Fibroblast of lung (primary cell): ENCODE data around the gene ENTREP3. TPM values are rescaled to one million over a fixed set of nuclear protein-coding genes. Genes with fewer than 3 reads are reported as not detected.

Source experiments
- DNase-seq, 2 donors: peaks; one replicate each; pipeline versions ENCODE4 v3.0.0 to v3.0.0-alpha.2; 2010; ENCODE audit warnings: low read depth in 2 of 2
- H2AFZ ChIP-seq: 2 replicates; pipeline ENCODE4 v1.5.1; 2012; ENCODE audit warnings: low read length, control low read depth, inconsistent platforms
- H3K27ac ChIP-seq: 2 replicates; pipeline ENCODE4 v1.5.1; 2011; ENCODE audit warnings: low read length, control low read depth; ENCODE audit not compliant: insufficient read depth
- H3K27me3 ChIP-seq: 2 replicates; pipeline ENCODE4 v1.5.1; 2011; ENCODE audit warnings: mild to moderate bottlenecking, low read length; ENCODE audit not compliant: control insufficient read depth, insufficient read depth
- H3K36me3 ChIP-seq: 2 replicates; pipeline ENCODE4 v1.5.1; 2011; ENCODE audit warnings: low read length; ENCODE audit not compliant: control insufficient read depth, insufficient read depth
- H3K4me1 ChIP-seq: 2 replicates; pipeline ENCODE4 v1.5.1; 2011; ENCODE audit warnings: low read length; ENCODE audit not compliant: control insufficient read depth, insufficient read depth; ENCODE audit errors: extremely low read depth
- H3K4me2 ChIP-seq: 2 replicates; pipeline ENCODE4 v1.5.1; 2011; ENCODE audit warnings: low read length, control low read depth; ENCODE audit not compliant: insufficient read depth; ENCODE audit errors: extremely low read depth
- H3K4me3 ChIP-seq, 4 experiments: fragments of 200-600 bp in 1 of 4; sonication (generic) in 1 of 4; replicated peaks in 1 of 4; 2 replicates each; pipeline ENCODE4 v1.5.1; 2011 to 2016; ENCODE audit warnings: low read length in 4 of 4, low read depth in 3 of 4, mild to moderate bottlenecking in 3 of 4, control low read depth in 2 of 4, inconsistent platforms in 1 of 4, mixed read lengths in 1 of 4; ENCODE audit not compliant: insufficient read depth in 1 of 4; ENCODE audit errors: control extremely low read depth in 1 of 4
- H3K79me2 ChIP-seq: 2 replicates; pipeline ENCODE4 v1.5.1; 2012; ENCODE audit warnings: mild to moderate bottlenecking, low read length, inconsistent platforms; ENCODE audit not compliant: control insufficient read depth, insufficient read depth
- H3K9ac ChIP-seq: 2 replicates; pipeline ENCODE4 v1.5.1; 2011; ENCODE audit warnings: mild to moderate bottlenecking, low read length, control low read depth; ENCODE audit not compliant: insufficient read depth
- H3K9me3 ChIP-seq: 2 replicates; pipeline ENCODE4 v1.5.1; 2012; ENCODE audit warnings: low read depth, low read length; ENCODE audit not compliant: control insufficient read depth, insufficient read depth
- H4K20me1 ChIP-seq: 2 replicates; pipeline ENCODE4 v1.5.1; 2011; ENCODE audit warnings: low read length; ENCODE audit not compliant: control insufficient read depth, insufficient read depth; ENCODE audit errors: extremely low read depth
- EZH2 ChIP-seq: IDR thresholded peaks from 2 replicates; pipeline ENCODE4 v1.5.1; 2012; ENCODE audit warnings: low read length, control low read depth, mild to moderate bottlenecking; ENCODE audit errors: missing control alignments
- polyA minus RNA-seq: library from RNA; depleted of rRNA, polyadenylated mRNA; stranded (reverse); fragments of >200 nt; gene quantifications from 2 replicates; pipeline ENCODE4 v1.2.3, GENCODE V29; 2011; ENCODE audit warnings: low replicate concordance
- polyA plus RNA-seq, 2 donors: library from polyadenylated mRNA; depleted of rRNA in 1 of 2; stranded (reverse) in 1 of 2; unstranded in 1 of 2; fragments of >200 nt; gene quantifications; 2 replicates each; pipeline ENCODE4 v1.2.1, GENCODE V29; 2011 to 2012; ENCODE audit warnings: missing spikeins in 1 of 2
- total RNA-seq: library from RNA; depleted of rRNA; stranded (reverse); fragments of >200 nt; gene quantifications from 2 replicates; pipeline ENCODE4 v1.2.1, GENCODE V29; 2014
- TF ChIP-seq, protein P1 (sequence below), 2 donors: IDR thresholded peaks in 1 of 2; conservative IDR thresholded peaks in 1 of 2; 1 replicate in 1 of 2; 2 replicates in 1 of 2; pipeline ENCODE4 v1.5.1; 2011 to 2012; ENCODE audit warnings: low read length in 2 of 2, control low read depth in 1 of 2, inconsistent platforms in 1 of 2, low read depth in 1 of 2, mild to moderate bottlenecking in 1 of 2

The ENTREP3 gene
- total RNA-seq (5.4 and 12.9 TPM in 2 replicates), polyA plus RNA-seq (8.5 and 14.3 TPM in 2 replicates), polyA minus RNA-seq (56.0 and 63.3 TPM in 2 replicates)
- 35.4 and 52.2 TPM in 2 replicates for polyA plus RNA-seq (2012)

DNA sequence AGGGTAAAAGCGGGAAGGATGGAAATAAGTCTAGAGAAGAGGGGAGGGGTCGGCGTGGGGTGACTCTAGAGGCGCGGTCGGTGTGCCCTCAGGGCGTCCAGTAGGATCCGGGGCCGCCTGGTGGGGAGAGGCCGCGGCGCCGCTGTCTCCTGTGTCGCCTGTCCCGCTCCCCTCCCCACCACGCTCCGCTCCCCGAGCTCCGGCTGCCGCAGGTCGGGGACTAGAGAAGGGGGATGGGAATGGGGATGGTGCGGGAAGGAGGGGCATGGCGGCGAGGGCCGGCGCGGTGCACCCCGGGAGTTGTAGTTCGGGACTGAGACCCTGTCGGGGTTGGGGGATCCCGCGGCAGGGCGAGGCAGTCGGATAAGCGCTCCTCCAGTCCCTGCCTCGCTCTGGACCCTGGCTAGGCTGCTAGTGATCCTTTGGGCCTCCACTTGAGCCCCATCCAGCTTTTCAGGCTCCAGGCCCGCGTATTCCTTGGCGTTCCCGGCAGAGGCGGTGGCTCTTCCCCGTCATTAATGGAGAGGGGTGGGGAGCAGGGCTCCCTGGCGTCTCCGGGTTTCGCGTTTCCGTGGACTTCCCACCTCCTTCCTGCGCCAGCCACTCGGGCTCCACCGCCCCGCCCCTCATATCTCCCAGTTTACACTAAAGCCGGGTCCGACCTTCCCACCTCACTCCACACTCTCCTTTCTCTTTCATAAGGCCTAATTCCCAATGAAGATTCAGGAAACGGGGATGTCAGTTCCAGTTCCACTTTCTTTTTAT is at the start of gene ENTREP3:
TSS of gene ENTREP3 (minus strand) at position 241 of the 765 bp plus-strand sequence. CDS start 606 bp downstream, outside the sequence.
- Histone ChIP-seq H3K4me3 (peak within 1 kb of the TSS; percentile 61 to 80 (median 71)), H3K4me2 (peak within 1 kb of the TSS; percentile 81), H3K9me3 (no peaks in the 10 kb centered on the region), H2AFZ (peak within 1 kb of the TSS; percentile 91), H4K20me1 (no peaks in the 10 kb centered on the region), H3K4me1 (peaks cover 13% of the 10 kb centered on the region), H3K27me3 (no peaks in the 10 kb centered on the region), H3K79me2 (peaks cover 20% of the 10 kb centered on the region), H3K36me3 (peaks cover 11% of the 10 kb centered on the region), H3K9ac (peak within 1 kb of the TSS; percentile 77), H3K27ac (peak within 1 kb of the TSS; percentile 90)
- peak; percentile 78 to 79 for DNase-seq
- TF ChIP-seq, protein P1, sequence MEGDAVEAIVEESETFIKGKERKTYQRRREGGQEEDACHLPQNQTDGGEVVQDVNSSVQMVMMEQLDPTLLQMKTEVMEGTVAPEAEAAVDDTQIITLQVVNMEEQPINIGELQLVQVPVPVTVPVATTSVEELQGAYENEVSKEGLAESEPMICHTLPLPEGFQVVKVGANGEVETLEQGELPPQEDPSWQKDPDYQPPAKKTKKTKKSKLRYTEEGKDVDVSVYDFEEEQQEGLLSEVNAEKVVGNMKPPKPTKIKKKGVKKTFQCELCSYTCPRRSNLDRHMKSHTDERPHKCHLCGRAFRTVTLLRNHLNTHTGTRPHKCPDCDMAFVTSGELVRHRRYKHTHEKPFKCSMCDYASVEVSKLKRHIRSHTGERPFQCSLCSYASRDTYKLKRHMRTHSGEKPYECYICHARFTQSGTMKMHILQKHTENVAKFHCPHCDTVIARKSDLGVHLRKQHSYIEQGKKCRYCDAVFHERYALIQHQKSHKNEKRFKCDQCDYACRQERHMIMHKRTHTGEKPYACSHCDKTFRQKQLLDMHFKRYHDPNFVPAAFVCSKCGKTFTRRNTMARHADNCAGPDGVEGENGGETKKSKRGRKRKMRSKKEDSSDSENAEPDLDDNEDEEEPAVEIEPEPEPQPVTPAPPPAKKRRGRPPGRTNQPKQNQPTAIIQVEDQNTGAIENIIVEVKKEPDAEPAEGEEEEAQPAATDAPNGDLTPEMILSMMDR (conservative IDR thresholded peaks at IDR 0.05 in 1 of 2, IDR thresholded peaks at IDR 0.05 in 1 of 2; ENCODE audit: low read depth in 1 of 2, low read length in 2 of 2), result no peak
- no peak for TF ChIP-seq EZH2

- Histone ChIP-seq H3K27me3 (no peaks in the 10 kb centered on the region), H3K4me3 (no peak overlapping the region), H3K9me3 (no peaks in the 10 kb centered on the region), H2AFZ (no peak overlapping the region), H3K27ac (no peak overlapping the region), H3K9ac (no peak overlapping the region), H3K36me3 (no peaks in the 10 kb centered on the region), H3K4me1 (no peaks in the 10 kb centered on the region), H4K20me1 (no peaks in the 10 kb centered on the region), H3K79me2 (peaks cover 10% of the 10 kb centered on the region), H3K4me2 (no peak overlapping the region)
- TF ChIP-seq EZH2, result no peak
- TF ChIP-seq, protein P1 (conservative IDR thresholded peaks at IDR 0.05 in 1 of 2, IDR thresholded peaks at IDR 0.05 in 1 of 2; ENCODE audit: low read depth in 1 of 2, low read length in 2 of 2), result no peak
- DNase-seq, result no peak
Measured at GRCh38 chr1:155304558-155305063, 49.3 kb upstream of the ENTREP3 start.

DNA sequence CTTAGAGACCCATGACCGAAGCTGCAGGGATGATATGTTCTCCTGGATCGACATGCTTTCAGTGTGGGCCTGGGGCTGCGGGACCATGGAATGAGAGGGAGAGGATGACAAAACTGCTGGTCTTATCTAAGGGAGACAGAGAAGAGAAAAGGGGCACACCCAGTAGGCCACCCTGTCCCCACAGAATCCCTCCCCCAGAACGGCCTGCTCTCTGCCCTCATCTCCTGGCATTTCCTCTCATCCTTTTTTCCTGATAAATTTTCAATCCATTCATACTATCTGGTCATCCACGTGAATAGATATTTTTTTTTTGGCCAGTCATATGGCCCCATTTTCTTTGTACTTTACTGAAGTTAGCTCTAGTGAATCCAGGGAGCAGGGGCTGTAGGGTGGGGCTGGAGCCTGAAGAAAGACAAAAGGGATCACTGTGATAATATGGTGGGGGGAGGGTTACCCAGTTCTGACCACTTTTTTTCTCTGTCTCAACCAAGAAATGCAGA is 46.1 kb upstream of the ENTREP3 start, which contains the start of gene PKLR:
TSS of gene PKLR (minus strand) at position 97 of the 500 bp plus-strand sequence. CDS start at position 54, 43 bp downstream.
- peaks cover 12% of the 10 kb centered on the region for H3K27me3 ChIP-seq
- H2AFZ ChIP-seq, result no peak within 1 kb of the TSS
- no peak within 1 kb of the TSS for H3K27ac ChIP-seq
- no peak within 1 kb of the TSS for H3K4me3 ChIP-seq
- H3K4me1 ChIP-seq, result no peaks in the 10 kb centered on the region
- no peak within 1 kb of the TSS for H3K4me2 ChIP-seq
- no peak for DNase-seq
- no peak within 1 kb of the TSS for H3K9ac ChIP-seq
- no peaks in the 10 kb centered on the region for H3K9me3 ChIP-seq
- no peaks in the 10 kb centered on the region for H3K36me3 ChIP-seq
- H4K20me1 ChIP-seq, result no peaks in the 10 kb centered on the region
- no peaks in the 10 kb centered on the region for H3K79me2 ChIP-seq
- no peak for TF ChIP-seq EZH2
- TF ChIP-seq, protein P1 (conservative IDR thresholded peaks at IDR 0.05 in 1 of 2, IDR thresholded peaks at IDR 0.05 in 1 of 2; ENCODE audit: low read depth in 1 of 2, low read length in 2 of 2), result no peak
